ENCODE data around the gene STAC2. TPM values are rescaled to one million over a fixed set of nuclear protein-coding genes. Genes with fewer than 3 reads are reported as not detected.

The STAC2 gene
- total RNA-seq, 1 donor from 2014 or later: not detected

GRCh38 chr17:39235555-39236449 lies 10.1 kb upstream of the STAC2 start:
- intact Hi-C loops (cut with micrococcal nuclease): no loop called here

DNA sequence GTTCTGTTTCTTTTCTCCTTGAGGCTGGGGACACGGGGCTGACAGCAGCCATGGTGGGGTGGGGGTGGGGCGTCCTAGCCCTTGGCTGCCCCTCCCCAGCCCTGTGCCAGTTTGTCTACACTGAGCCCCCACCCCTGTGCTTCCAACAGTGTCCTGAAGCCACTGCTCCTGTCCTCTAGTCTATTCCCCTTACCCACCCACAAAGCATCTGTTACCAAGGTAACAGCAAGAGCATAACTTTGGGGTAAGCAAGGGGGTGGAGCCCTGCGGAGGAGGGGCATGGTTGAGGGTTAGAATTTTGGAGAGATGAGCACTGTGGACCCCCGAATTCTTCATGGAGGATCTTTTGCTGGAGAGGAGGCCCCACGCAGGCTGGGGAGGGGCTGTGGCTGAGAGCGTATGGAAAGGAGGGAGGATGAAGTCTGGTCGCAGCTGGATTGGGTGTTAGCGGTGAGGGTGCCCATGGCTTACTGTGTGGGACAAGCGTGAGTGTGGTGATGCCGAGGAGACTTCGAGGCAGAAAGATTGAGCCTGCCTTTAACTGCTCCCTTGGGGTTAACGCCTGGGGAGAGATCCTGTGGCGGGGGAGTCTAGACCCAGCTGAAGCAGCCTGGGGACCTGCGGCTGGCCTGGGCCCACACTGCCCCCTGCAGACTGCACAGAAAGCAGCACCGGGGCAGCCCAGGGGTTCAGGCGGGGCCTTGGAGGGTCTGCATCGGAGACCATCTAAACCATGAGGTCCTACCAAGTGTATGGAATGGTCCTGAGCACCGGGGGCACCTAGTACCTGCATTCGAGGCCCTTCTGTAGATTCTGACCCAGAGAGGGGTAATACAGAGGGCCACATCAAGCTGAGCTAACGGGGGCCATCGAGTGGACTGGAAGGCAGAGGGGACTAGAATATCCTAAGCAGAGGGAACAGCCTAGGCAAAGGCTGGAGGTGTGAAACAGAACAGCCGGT lies 6.1 kb upstream of the STAC2 start:
- intact Hi-C loops (cut with micrococcal nuclease): no loop called here

GRCh38 chr17:39231091-39231561 lies 5.4 kb upstream of the STAC2 start:
- intact Hi-C loops (cut with micrococcal nuclease): no loop called here

- intact Hi-C loops (cut with micrococcal nuclease): no loop called here
These were observed 4.6 kb upstream of the STAC2 start for GRCh38 chr17:39230361-39230760.

GRCh38 chr17:39229274-39229913 lies 3.6 kb upstream of the STAC2 start:
- intact Hi-C loops (cut with micrococcal nuclease): no loop called here

- intact Hi-C loops (cut with micrococcal nuclease): no loop called here
These were observed 1.7 kb upstream of the STAC2 start for GRCh38 chr17:39227364-39227919.

DNA sequence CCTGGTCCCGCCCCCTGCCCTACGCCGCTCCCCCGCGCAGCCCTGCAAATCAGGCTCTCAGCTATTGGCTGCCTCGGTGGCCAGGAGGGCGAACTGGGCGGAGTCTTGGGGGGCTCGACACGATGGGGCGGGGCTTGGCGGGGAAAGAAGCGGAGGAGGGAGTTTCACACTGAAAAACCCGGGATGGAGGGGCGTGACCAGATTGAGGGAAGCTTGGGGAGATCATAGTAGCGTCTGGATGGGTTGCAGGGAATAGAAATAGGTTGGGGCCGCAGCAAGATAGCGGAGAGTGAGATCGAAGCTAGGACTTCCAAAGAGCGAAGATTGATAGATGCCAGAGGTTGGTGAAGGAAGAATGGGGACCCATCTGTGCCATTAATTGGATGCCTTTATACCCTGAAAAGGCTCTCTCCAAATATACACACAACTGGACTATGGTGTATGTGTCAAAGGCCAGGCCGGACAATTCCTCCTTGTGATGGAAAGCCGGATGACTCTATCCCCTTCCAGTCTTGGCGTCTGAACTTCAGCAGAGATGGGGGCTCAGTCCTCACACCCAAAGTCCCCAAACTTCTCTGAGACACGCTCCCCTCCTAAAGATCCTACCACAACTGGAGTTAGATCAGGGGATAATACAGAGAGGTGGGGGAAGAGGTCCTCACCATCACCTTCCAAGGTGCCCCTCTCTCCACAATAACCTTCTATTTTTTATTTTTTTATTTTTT lies 376 bp upstream of the STAC2 start:
- intact Hi-C loops (cut with micrococcal nuclease): no loop called here

GRCh38 chr17:39224778-39225307 lies 902 bp downstream of the STAC2 start:
- intact Hi-C loops (cut with micrococcal nuclease): no loop called here

GRCh38 chr17:39223907-39224777 lies 1.6 kb downstream of the STAC2 start:
- intact Hi-C loops (cut with micrococcal nuclease): no loop called here

DNA sequence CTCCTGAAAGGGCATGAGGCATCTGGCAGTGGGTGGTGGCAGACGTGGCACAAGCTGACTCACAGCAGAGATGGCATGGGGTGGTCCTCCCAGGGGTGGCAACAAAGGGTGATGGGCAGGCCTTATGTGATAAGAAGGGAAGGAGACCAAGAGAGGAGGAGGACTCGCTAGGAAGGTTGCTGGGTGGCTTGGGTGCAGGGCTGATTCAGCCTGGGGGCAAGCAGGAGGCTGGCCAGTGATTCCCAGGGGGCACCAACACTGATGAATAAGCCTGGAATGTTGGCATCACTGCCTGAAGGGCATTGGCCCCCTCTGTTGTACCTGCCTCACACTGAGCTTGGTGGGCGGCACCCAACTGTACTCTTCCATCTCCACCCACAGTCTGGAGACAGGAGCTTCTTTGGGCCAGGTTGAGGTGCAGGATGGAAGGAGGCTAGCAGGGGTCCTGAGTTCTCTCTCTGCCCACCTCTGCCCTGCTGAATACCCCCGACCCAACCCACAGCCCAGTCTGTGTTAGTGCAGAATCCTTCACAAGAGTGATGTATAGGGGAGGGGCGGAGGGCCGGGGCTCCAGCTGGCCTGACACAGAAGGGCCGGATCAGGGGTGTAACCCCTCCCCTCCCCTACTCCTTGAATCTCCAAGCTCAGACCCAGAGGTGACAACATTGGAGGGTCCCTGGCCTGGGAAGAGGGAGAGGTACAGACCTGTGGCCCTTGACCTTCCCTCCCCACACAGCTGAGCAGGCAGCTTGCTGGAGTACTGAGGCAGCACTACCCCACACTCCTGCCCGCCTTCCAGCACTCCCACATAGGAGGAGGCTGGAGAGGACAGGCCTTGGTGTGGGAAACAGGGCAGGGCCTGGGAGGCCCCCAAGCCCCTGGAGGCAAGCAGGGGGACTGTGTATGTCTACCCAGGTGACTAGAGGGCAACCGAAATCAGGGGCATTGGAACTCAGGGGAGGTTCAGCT lies 2.6 kb downstream of the STAC2 start:
- intact Hi-C loops (cut with micrococcal nuclease): no loop called here

- intact Hi-C loops (cut with micrococcal nuclease): no loop called here
These were observed 3.6 kb downstream of the STAC2 start for GRCh38 chr17:39222151-39222550.

- intact Hi-C loops (cut with micrococcal nuclease): no loop called here
These were observed 4.2 kb downstream of the STAC2 start for GRCh38 chr17:39221572-39221971.

- intact Hi-C loops (cut with micrococcal nuclease): no loop called here
These were observed 6.0 kb downstream of the STAC2 start for GRCh38 chr17:39219647-39220154.

DNA sequence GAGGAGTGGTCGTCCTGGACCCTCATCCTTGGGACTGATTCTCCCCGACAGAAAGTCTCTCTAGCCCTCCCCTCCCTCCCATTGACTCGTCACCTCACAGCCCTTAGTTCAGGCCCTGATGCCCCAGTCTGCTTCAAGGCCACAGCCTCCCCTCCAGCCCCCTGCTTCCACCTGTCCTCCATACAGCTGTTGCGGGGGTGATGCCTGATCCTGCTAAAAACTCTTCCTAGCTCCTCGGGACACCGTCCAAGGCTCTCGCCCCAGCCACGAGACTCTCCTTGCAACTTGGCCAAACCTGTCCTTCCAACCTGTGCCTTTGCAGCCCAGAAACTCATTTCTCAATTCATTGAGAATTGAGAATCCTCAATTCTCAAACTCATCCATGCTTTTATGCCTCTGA lies 6.8 kb downstream of the STAC2 start:
- intact Hi-C loops (cut with micrococcal nuclease): no loop called here

DNA sequence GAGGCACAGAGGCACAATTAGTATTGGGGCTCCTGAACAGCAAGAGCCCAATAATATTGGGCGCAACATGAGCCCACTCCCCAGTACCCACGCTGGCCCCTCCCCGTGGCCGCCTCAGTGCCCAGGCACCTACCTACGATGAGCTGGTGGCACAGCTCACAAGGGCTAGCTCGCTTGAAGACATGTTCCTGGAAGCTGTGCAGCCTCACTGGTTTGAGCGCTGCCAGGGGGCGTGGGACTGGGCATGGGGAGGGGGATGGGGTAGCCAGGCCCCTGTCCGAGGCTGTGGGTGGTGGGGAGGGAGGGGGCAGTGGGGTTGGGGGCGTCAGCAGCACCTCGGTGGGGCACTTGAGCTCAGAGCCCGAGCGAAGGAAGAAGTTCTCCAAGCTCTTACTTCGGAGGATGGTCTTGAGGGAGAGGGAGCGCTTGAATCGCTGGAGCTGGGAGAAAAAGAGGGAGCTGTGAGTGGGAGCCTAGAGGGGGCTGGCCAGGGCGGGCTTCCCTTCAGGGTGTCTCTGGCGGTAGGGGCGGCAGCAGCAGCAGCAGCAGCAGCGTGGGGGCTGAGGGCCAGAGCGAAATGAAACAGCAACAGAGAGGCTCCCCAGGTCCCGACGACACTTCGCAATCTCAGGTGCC lies 7.9 kb downstream of the STAC2 start:
- intact Hi-C loops (cut with micrococcal nuclease): no loop called here

GRCh38 chr17:39213852-39214251 lies 11.9 kb downstream of the STAC2 start:
- intact Hi-C loops (cut with micrococcal nuclease): no loop called here

DNA sequence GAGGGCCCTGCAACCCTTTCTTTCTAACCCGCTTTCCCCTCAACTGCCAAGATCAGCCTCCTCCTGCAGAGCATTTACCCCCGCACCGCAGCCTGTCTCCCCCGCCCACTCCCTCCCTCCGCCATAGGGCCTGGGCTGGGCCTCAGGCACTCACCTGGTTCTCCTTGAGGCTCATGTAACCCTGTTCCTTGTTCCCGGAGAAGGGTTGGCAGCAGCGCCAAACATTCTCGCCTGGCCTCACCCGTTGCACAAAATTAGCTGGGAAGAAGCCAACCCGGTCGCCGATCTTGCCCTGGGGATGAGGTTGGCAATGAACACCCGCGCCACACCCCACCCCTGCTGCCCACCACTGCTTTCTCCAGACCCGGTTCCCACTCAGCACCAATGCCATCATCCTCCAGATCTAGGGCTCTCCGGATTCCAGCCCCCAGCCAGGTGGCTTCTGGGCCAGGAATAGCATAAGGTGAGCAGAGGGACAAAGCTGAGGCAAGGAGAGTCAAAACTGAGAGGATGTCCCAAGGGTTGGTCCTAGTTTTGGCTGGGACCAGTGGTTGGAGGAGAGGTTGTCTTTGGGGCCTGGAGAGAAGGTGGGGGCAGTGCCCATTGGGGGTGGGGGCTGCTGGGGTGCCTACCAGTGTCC lies 12.8 kb downstream of the STAC2 start:
- intact Hi-C loops (cut with micrococcal nuclease): no loop called here

Data from T-helper 2 cell treated with Interferon-gamma antibody and Interleukin-4, amounts not matched to agents 100 ng/mL and 5 ng/mL, for 36 hours (primary cell).